ENCODE data around the gene SMAD6.

Gene SMAD6

GRCh38 chr15:66704019-66704802 lies 2.2 kb downstream of the SMAD6 start:
- DNase-seq = no peak

GRCh38 chr15:66704803-66705153 lies 2.7 kb downstream of the SMAD6 start:
- DNase-seq = no peak

GRCh38 chr15:66705277-66706146 lies 3.5 kb downstream of the SMAD6 start:
- no peak for DNase-seq

GRCh38 chr15:66706225-66706732 lies 4.2 kb downstream of the SMAD6 start:
- DNase-seq = no peak

GRCh38 chr15:66706840-66707239 lies 4.8 kb downstream of the SMAD6 start:
- no peak for DNase-seq

- DNase-seq = no peak
Measured at GRCh38 chr15:66707310-66708082, 5.5 kb downstream of the SMAD6 start.

- DNase-seq = no peak
Measured at GRCh38 chr15:66708389-66708788, 6.4 kb downstream of the SMAD6 start.

- no peak for DNase-seq
Measured at GRCh38 chr15:66709884-66710283, 7.8 kb downstream of the SMAD6 start.

- DNase-seq = no peak
Measured at GRCh38 chr15:66711260-66711659, 9.2 kb downstream of the SMAD6 start.

GRCh38 chr15:66711862-66712261 lies 9.8 kb downstream of the SMAD6 start:
- DNase-seq = no peak

GRCh38 chr15:66713843-66714508 lies 11.9 kb downstream of the SMAD6 start:
- no peak for DNase-seq

- no peak for DNase-seq
Measured at GRCh38 chr15:66714543-66714981, 12.5 kb downstream of the SMAD6 start.

GRCh38 chr15:66715181-66715624 lies 13.2 kb downstream of the SMAD6 start:
- no peak for DNase-seq

- DNase-seq = no peak
Measured at GRCh38 chr15:66715720-66716655, 14.0 kb downstream of the SMAD6 start.

- no peak for DNase-seq
Measured at GRCh38 chr15:66716656-66717020, 14.6 kb downstream of the SMAD6 start.

- no peak for DNase-seq
Measured at GRCh38 chr15:66718220-66718988, 16.4 kb downstream of the SMAD6 start.

GRCh38 chr15:66719471-66719870 lies 17.4 kb downstream of the SMAD6 start:
- DNase-seq = no peak

- no peak for DNase-seq
Measured at GRCh38 chr15:66720206-66721010, 18.4 kb downstream of the SMAD6 start.

GRCh38 chr15:66721020-66721419 lies 19.0 kb downstream of the SMAD6 start:
- no peak for DNase-seq

- DNase-seq = no peak
Measured at GRCh38 chr15:66721501-66721937, 19.5 kb downstream of the SMAD6 start.

Data from cortex of kidney (tissue), 1 donor.